ENCODE measurements around the gene FXN.

GRCh38 chr9:69089491-69089890 lies 53.9 kb downstream of the FXN start:
- TF ChIP-seq CTCF (IDR thresholded peaks at IDR 0.05) (no peak), FOSL2 (IDR thresholded peaks at IDR 0.05; ENCODE audit: borderline replicate concordance, low read depth) (no peak), ELF1 (IDR thresholded peaks at IDR 0.05) (no peak), JUND (IDR thresholded peaks at IDR 0.05) (no peak), POLR2AphosphoS5 (IDR thresholded peaks at IDR 0.05; ENCODE audit: low read depth, low read length) (no peak), EZH2phosphoT487 (IDR thresholded peaks at IDR 0.05; ENCODE audit: borderline replicate concordance, low read depth) (no peak), RCOR1 (IDR thresholded peaks at IDR 0.05; ENCODE audit: low read length) (no peak), IRF3 (IDR thresholded peaks at IDR 0.05; ENCODE audit: low read depth, low read length) (no peak), YY1 (IDR thresholded peaks at IDR 0.05; ENCODE audit: low read depth) (no peak)
